ENCODE measurements around the gene HOMER2.

GRCh38 chr15:82812994-82813393 is 139.5 kb downstream of the HOMER2 start:
- TF ChIP-seq CTCF (IDR thresholded peaks at IDR 0.05; ENCODE audit: low read depth, low read length), result no peak
- TF ChIP-seq EZH2phosphoT487 (IDR thresholded peaks at IDR 0.05; ENCODE audit: low read depth), result no peak
